ENCODE measurements around the gene TPRA1. TPM values are rescaled to one million over a fixed set of nuclear protein-coding genes. Genes with fewer than 3 reads are reported as not detected.

The TPRA1 gene
- total RNA-seq, 4 donors from 2014 or later: 19.9 to 43.1 (median 33.1) TPM

GRCh38 chr3:127572186-127572585 lies 18.3 kb downstream of the TPRA1 start:
- TF ChIP-seq POLR2A (IDR thresholded peaks at IDR 0.05; ENCODE audit: low read depth): no peak
- no peak for DNase-seq (ENCODE audit: extremely low spot score)
- intact Hi-C loops (cut with DNase I): loop anchor here (10.0 kb wide), 1 partner anchor 263 kb away; no protein-coding TSS in a partner anchor
- H3K4me3 ChIP-seq: no peak overlapping the region
- H3K4me1 ChIP-seq: peaks cover 6 to 23% (median 10%) of the 10 kb centered on the region in 4 donors
- H3K9me3 ChIP-seq: no peaks in the 10 kb centered on the region
- no peaks in the 10 kb centered on the region for H3K27me3 ChIP-seq
- 63% methylated on average over 3 of the region's 6 CpGs for WGBS
- peaks cover 20 to 71% (median 64%) of the 10 kb centered on the region in 4 donors for H3K36me3 ChIP-seq
- no peak overlapping the region for H3K27ac ChIP-seq (replicated peaks in 1 of 4)

- Histone ChIP-seq H3K4me3 (no peak overlapping the region), H3K4me1 (peaks cover 6 to 16% (median 7%) of the 10 kb centered on the region in 4 donors), H3K36me3 (peaks cover 18 to 56% (median 51%) of the 10 kb centered on the region in 4 donors), H3K27me3 (no peaks in the 10 kb centered on the region), H3K9me3 (no peaks in the 10 kb centered on the region), H3K27ac (replicated peaks in 1 of 4) (no peak overlapping the region)
- TF ChIP-seq CTCF (IDR thresholded peaks at IDR 0.05) (no peak), POLR2A (IDR thresholded peaks at IDR 0.05; ENCODE audit: low read depth) (no peak), EP300 (IDR thresholded peaks at IDR 0.05) (no peak), POLR2AphosphoS5 (IDR thresholded peaks at IDR 0.05) (no peak)
- DNase-seq (ENCODE audit: extremely low spot score): no peak
- 100% methylated on average over 2 of the region's 7 CpGs for WGBS
- intact Hi-C loops (cut with DNase I): loop anchor here (10.0 kb wide), 1 partner anchor 264 kb away; no protein-coding TSS in a partner anchor
These were observed 20.0 kb downstream of the TPRA1 start for GRCh38 chr3:127570520-127570919.

- Histone ChIP-seq H3K9me3 (no peaks in the 10 kb centered on the region), H3K4me3 (no peak overlapping the region), H3K36me3 (peaks cover 11 to 48% (median 43%) of the 10 kb centered on the region in 4 donors), H3K27me3 (peaks cover 0 to 6% (median 0%) of the 10 kb centered on the region in 4 donors), H3K27ac (replicated peaks in 1 of 4) (no peak overlapping the region), H3K4me1 (peaks cover 0 to 7% (median 0%) of the 10 kb centered on the region in 4 donors)
- TF ChIP-seq CTCF (IDR thresholded peaks at IDR 0.05) (no peak), POLR2AphosphoS5 (IDR thresholded peaks at IDR 0.05) (no peak), POLR2A (IDR thresholded peaks at IDR 0.05; ENCODE audit: low read depth) (no peak), EP300 (IDR thresholded peaks at IDR 0.05) (no peak)
- intact Hi-C loops (cut with DNase I): no loop called here
- WGBS: no CpG with 5 or more reads among the region's 1 CpG
- no peak for DNase-seq (ENCODE audit: extremely low spot score)
These were observed 21.4 kb downstream of the TPRA1 start for GRCh38 chr3:127569160-127569559.

- H3K27me3 ChIP-seq: peaks cover 0 to 10% (median 0%) of the 10 kb centered on the region in 4 donors
- no peak overlapping the region for H3K27ac ChIP-seq (replicated peaks in 1 of 4)
- no peaks in the 10 kb centered on the region for H3K9me3 ChIP-seq
- intact Hi-C loops (cut with DNase I): no loop called here
- 88% methylated on average over 7 of the region's 9 CpGs for WGBS
- H3K4me3 ChIP-seq: no peak overlapping the region
- peaks cover 0 to 7% (median 0%) of the 10 kb centered on the region in 4 donors for H3K4me1 ChIP-seq
- H3K36me3 ChIP-seq: peaks cover 11 to 42% (median 38%) of the 10 kb centered on the region in 4 donors
- TF ChIP-seq POLR2AphosphoS5 (IDR thresholded peaks at IDR 0.05) (no peak), EP300 (IDR thresholded peaks at IDR 0.05) (no peak), POLR2A (IDR thresholded peaks at IDR 0.05; ENCODE audit: low read depth) (no peak), CTCF (IDR thresholded peaks at IDR 0.05) (no peak)
- DNase-seq (ENCODE audit: extremely low spot score): no peak
These were observed 21.9 kb downstream of the TPRA1 start for GRCh38 chr3:127568586-127568985.

- Histone ChIP-seq H3K9me3 (no peaks in the 10 kb centered on the region), H3K36me3 (peaks cover 0 to 26% (median 20%) of the 10 kb centered on the region in 4 donors), H3K27me3 (peaks cover 0 to 10% (median 0%) of the 10 kb centered on the region in 4 donors), H3K4me1 (peaks cover 0 to under 1% (median 0%) of the 10 kb centered on the region in 4 donors), H3K4me3 (no peak overlapping the region), H3K27ac (replicated peaks in 1 of 4) (no peak overlapping the region)
- TF ChIP-seq EP300 (IDR thresholded peaks at IDR 0.05) (no peak), POLR2AphosphoS5 (IDR thresholded peaks at IDR 0.05) (no peak), POLR2A (IDR thresholded peaks at IDR 0.05; ENCODE audit: low read depth) (no peak), CTCF (IDR thresholded peaks at IDR 0.05) (no peak)
- intact Hi-C loops (cut with DNase I): no loop called here
- WGBS: 72% methylated on average over 6 of the region's 9 CpGs
- DNase-seq (ENCODE audit: extremely low spot score): no peak
These were observed 23.7 kb downstream of the TPRA1 start for GRCh38 chr3:127566833-127567232.

All from esophagus muscularis mucosa (tissue), 4 donors.